HepG2 (cell line): ENCODE measurements around the gene CELSR2. TPM values are rescaled to one million over a fixed set of nuclear protein-coding genes. Genes with fewer than 3 reads are reported as not detected.

Source experiments
- ATAC-seq: fragments of 200-7000 bp; cut with Tn5 transposase; 3 replicates; pipeline ENCODE4 v1.9.1; 2020; ENCODE audit warnings: mild to moderate bottlenecking, moderate library complexity
- BruUV-seq: library from RNA; stranded (reverse); fragments of 400-500 nt; replicated peaks from 2 replicates; lab custom pipeline; 2021; lab: Mats Ljungman, UMichigan
- CTCF ChIA-PET: fragments of 300-600 bp; formaldehyde crosslinking; extraction: SDS; loops from one replicate; lab custom pipeline; 2021; ENCODE audit warnings: low total read pairs, inconsistent platforms, low intra/inter-chr PET ratio; lab: Yijun Ruan, JAX
- POLR2A ChIA-PET: fragments of 350-600 bp; sonication (Branson Sonifier 250); formaldehyde crosslinking; loops from one replicate; lab custom pipeline; 2020; ENCODE audit warnings: antibody characterized with exemption, inconsistent platforms; lab: Yijun Ruan, JAX
- DNase-seq: peaks from one replicate; pipeline ENCODE4 v3.0.0-alpha.2; 2015; ENCODE audit warnings: low spot score
- FAIRE-seq: peaks from 3 replicates; lab custom pipeline; 2011; peaks lifted over from hg19 to GRCh38; lab: Jason Lieb, UNC
- H2AFZ ChIP-seq: one replicate; pipeline ENCODE4 v1.6.1; 2011; ENCODE audit warnings: low read length, inconsistent platforms
- H3K27ac ChIP-seq: fragments of 300-600 bp; 3 replicates; pipeline ENCODE4 v1.8.0; 2011; ENCODE audit warnings: mixed run types, mild to moderate bottlenecking, mixed read lengths, low read length, inconsistent platforms; ENCODE audit not compliant: insufficient read depth; ENCODE audit errors: extremely low read length
- H3K27me3 ChIP-seq, 2 experiments: fragments of 200-600 bp in 1 of 2; 2 replicates in 1 of 2; 3 replicates in 1 of 2; pipeline versions ENCODE4 v1.6.0 to v1.8.0; 2011; ENCODE audit warnings: low read length in 2 of 2, mild to moderate bottlenecking in 2 of 2, moderate library complexity in 2 of 2, inconsistent platforms in 1 of 2; ENCODE audit not compliant: insufficient read depth in 2 of 2, control insufficient read depth in 1 of 2
- H3K36me3 ChIP-seq, 2 experiments: fragments of 200-600 bp in 1 of 2; replicated peaks in 1 of 2; 2 replicates in 1 of 2; 3 replicates in 1 of 2; pipeline versions ENCODE4 v1.5.1 to v1.8.0; 2011; ENCODE audit warnings: low read length in 2 of 2, inconsistent platforms in 1 of 2; ENCODE audit not compliant: insufficient read depth in 2 of 2, control insufficient read depth in 1 of 2
- H3K4me1 ChIP-seq: 2 replicates; pipeline ENCODE4 v1.5.1; 2012; ENCODE audit warnings: low read length, inconsistent platforms; ENCODE audit not compliant: insufficient read depth
- H3K4me2 ChIP-seq: 2 replicates; pipeline ENCODE4 v1.6.0; 2011; ENCODE audit warnings: low read depth, low read length, inconsistent platforms
- H3K4me3 ChIP-seq, 3 experiments: fragments of 200-600 bp in 1 of 3; sonication (generic), shearing (Covaris generic) in 1 of 3; replicated peaks in 1 of 3; 2 replicates each; pipeline ENCODE4 v1.5.1; 2011 to 2016; ENCODE audit warnings: low read length in 3 of 3, inconsistent platforms in 2 of 3, low read depth in 2 of 3, mild to moderate bottlenecking in 2 of 3, control low read depth in 1 of 3, mixed read lengths in 1 of 3; ENCODE audit not compliant: insufficient read depth in 1 of 3
- H3K79me2 ChIP-seq: one replicate; pipeline ENCODE4 v1.6.1; 2011; ENCODE audit warnings: low read length, inconsistent platforms; ENCODE audit not compliant: insufficient read depth
- H3K9ac ChIP-seq: 2 replicates; pipeline ENCODE4 v1.6.0; 2011; ENCODE audit warnings: mild to moderate bottlenecking, low read depth, low read length, inconsistent platforms; ENCODE audit not compliant: insufficient read depth
- H3K9me3 ChIP-seq: 2 replicates; pipeline ENCODE4 v1.5.1; 2012; ENCODE audit warnings: mild to moderate bottlenecking, low read length
- H4K20me1 ChIP-seq: 2 replicates; pipeline ENCODE4 v1.6.0; 2011; ENCODE audit warnings: inconsistent platforms, mild to moderate bottlenecking, low read length, moderate library complexity; ENCODE audit not compliant: insufficient read depth
- CAMTA2 ChIP-seq: sonication (generic); formaldehyde crosslinking; IDR thresholded peaks from 2 replicates; pipeline ENCODE4 v1.4.0; 2020; ENCODE audit warnings: mild to moderate bottlenecking, missing genetic modification reagents, borderline replicate concordance
- ERF ChIP-seq: IDR thresholded peaks from 2 replicates; pipeline ENCODE4 v1.6.1; 2018; ENCODE audit warnings: missing biosample characterization, missing genetic modification reagents
- HHEX ChIP-seq: IDR thresholded peaks from 2 replicates; pipeline ENCODE4 v1.6.1; 2016; ENCODE audit warnings: control low read depth
- RBFOX2 ChIP-seq: fragments of 200-400 bp; formaldehyde crosslinking; IDR thresholded peaks from 2 replicates; pipeline ENCODE4 v1.6.1; 2017; ENCODE audit warnings: low read depth, mild to moderate bottlenecking, low read length
- TARDBP ChIP-seq: sonication (generic); formaldehyde crosslinking; IDR thresholded peaks from 2 replicates; pipeline ENCODE4 v1.8.0; 2022; ENCODE audit warnings: mild to moderate bottlenecking, missing genetic modification reagents
- TCF12 ChIP-seq, 2 experiments: fragments of 450-650 bp in 1 of 2; sonication (generic) in 1 of 2; formaldehyde crosslinking in 1 of 2; IDR thresholded peaks; 2 replicates each; pipeline versions ENCODE4 v1.6.1 to v1.8.0; 2017 to 2022; ENCODE audit warnings: antibody characterized with exemption in 1 of 2, mild to moderate bottlenecking in 1 of 2, missing genetic modification reagents in 1 of 2, moderate library complexity in 1 of 2
- ZNF138 ChIP-seq: sonication (generic); formaldehyde crosslinking; IDR thresholded peaks from 2 replicates; pipeline ENCODE4 v1.5.0; 2020; ENCODE audit warnings: mild to moderate bottlenecking, low read depth, missing genetic modification reagents
- ZNF343 ChIP-seq: sonication (generic); formaldehyde crosslinking; IDR thresholded peaks from 2 replicates; pipeline ENCODE4 v1.4.0; 2020; ENCODE audit warnings: mild to moderate bottlenecking, missing genetic modification reagents
- ZNF572 ChIP-seq: sonication (generic); formaldehyde crosslinking; IDR thresholded peaks from 2 replicates; pipeline ENCODE4 v1.5.1; 2020; ENCODE audit warnings: mild to moderate bottlenecking, missing genetic modification reagents
- WGBS: methylation state at CpG from one replicate; pipeline ENCODE4 v1.1.6; 2017; ENCODE audit warnings: low lambda C conversion rate; 5-methylcytosine and 5-hydroxymethylcytosine counted together
- in situ Hi-C: cut with HindIII; loops from 2 replicates; pipeline ENCODE4 v1.10.0; 2017; ENCODE audit warnings: low pct_unique_long_range_greater_than_20kb; ENCODE audit not compliant: extremely low pct_ligation_motif_present
- intact Hi-C: fragments of 100-400 bp; cut with micrococcal nuclease; formaldehyde crosslinking; loops from one replicate; pipeline ENCODE4 v1.10.0; 2022; ENCODE audit not compliant: unreplicated experiment
- polyA plus RNA-seq, 8 experiments: library from polyadenylated mRNA; depleted of rRNA in 3 of 8; stranded (reverse) in 7 of 8; unstranded in 1 of 8; fragments of >200 nt; fragmentation: Illumina TruSeq in 4 of 8; extraction: Trizol in 4 of 8; gene quantifications; 2 replicates each; pipeline versions ENCODE4 v1.2.1 to v1.2.3, GENCODE V29; 2011 to 2016; ENCODE audit warnings: low read depth in 4 of 8, missing spikeins in 1 of 8, mixed read lengths in 1 of 8; ENCODE audit not compliant: insufficient read depth in 1 of 8
- total RNA-seq, 5 experiments: library from RNA; depleted of rRNA; stranded (reverse); fragments of >200 nt; fragmentation: Illumina TruSeq; extraction: Trizol; gene quantifications; 2 replicates each; pipeline ENCODE4 v1.2.3, GENCODE V29; 2016; ENCODE audit warnings: low read depth in 1 of 5
- TF ChIP-seq, protein P1 (sequence below): sonication (generic); formaldehyde crosslinking; IDR thresholded peaks from 2 replicates; pipeline ENCODE4 v1.5.1; 2020; ENCODE audit warnings: mild to moderate bottlenecking, moderate library complexity, missing genetic modification reagents

The CELSR2 gene
- total and polyA plus RNA-seq, 2 of the 13 experiments (the other 11 are each of a cell fraction or from before 2014, with no cell fraction given) = 4.0 to 6.6 TPM

DNA sequence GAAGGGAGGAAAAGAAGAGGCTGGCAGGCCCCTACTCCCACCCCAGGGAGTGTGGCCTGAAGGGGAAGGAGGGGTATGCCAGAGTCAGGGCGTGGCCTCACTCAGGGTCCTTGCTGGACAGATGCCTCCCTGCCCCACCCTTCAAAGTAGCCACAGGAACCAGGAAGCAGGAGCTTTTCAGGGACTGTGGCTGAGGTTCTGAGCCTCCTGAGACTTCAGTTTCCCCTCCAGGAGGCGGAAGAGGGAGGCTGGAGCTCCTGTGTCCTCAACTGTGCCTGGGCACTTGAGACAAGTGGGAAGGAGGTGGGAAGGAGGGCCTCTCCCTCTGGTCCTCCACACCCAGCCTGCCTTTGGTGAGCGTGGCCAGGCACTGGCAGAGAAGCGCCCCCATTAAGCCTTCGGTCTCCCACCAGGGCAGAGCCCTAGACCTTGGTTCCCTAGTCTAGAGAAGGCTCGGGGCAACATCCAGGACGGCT lies 5.3 kb downstream of the CELSR2 start:
- in situ Hi-C loops = no loop called here
- Histone ChIP-seq H2AFZ (no peak overlapping the region), H3K9me3 (no peaks in the 10 kb centered on the region), H4K20me1 (no peaks in the 10 kb centered on the region), H3K27ac (peak overlapping the region; percentile 88), H3K4me1 (peaks cover 43% of the 10 kb centered on the region), H3K4me3 (peak overlapping the region; percentile 5 to 59 (median 12); a peak in 3 of 6 replicates), H3K27me3 (no peaks in the 10 kb centered on the region), H3K4me2 (peak overlapping the region; percentile 91), H3K79me2 (no peaks in the 10 kb centered on the region), H3K9ac (peak overlapping the region; percentile 71), H3K36me3 (peaks cover 0 to 8% of the 10 kb centered on the region in 2 experiments; a peak in 1 of 5 replicates)
- ChIA-PET CTCF (interaction anchor here (1.6 kb wide), 1 partner anchor 54 kb away, joined by 3 read pairs; no protein-coding TSS in a partner anchor), POLR2A (interaction anchor here (0.5 to 1.9 kb wide), 9 partner anchors 11 to 229 kb away, joined by 3 to 5 read pairs (median 4); partner anchors contain the start of genes PSRC1, SARS1 and SORT1)
- FAIRE-seq (no peak), ATAC-seq (peak; percentile 24), DNase-seq (no peak)
- no CpG with 5 or more reads among the region's 7 CpGs for WGBS
- intact Hi-C loops = no loop called here
- TF ChIP-seq, protein P1, sequence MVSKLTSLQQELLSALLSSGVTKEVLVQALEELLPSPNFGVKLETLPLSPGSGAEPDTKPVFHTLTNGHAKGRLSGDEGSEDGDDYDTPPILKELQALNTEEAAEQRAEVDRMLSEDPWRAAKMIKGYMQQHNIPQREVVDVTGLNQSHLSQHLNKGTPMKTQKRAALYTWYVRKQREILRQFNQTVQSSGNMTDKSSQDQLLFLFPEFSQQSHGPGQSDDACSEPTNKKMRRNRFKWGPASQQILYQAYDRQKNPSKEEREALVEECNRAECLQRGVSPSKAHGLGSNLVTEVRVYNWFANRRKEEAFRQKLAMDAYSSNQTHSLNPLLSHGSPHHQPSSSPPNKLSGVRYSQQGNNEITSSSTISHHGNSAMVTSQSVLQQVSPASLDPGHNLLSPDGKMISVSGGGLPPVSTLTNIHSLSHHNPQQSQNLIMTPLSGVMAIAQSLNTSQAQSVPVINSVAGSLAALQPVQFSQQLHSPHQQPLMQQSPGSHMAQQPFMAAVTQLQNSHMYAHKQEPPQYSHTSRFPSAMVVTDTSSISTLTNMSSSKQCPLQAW (CRISPR knock-in tag) = peak; percentile 18; the same call in 1 of the 2 replicates
- TF ChIP-seq ZNF138 (CRISPR knock-in tag) (0 out of 2 replicates have a peak, but pooled peaks have one; percentile 32), TARDBP (0 out of 2 replicates have a peak, but pooled peaks have one; percentile 1), ZNF572 (CRISPR knock-in tag) (peak; percentile 99), RBFOX2 (no peak), TCF12 (IDR thresholded peaks at IDR 0.05) (no peak), TCF12 (CRISPR knock-in tag; IDR thresholded peaks at IDR 0.05) (peak; percentile 36; the same call in 1 of the 2 replicates), ZNF343 (CRISPR knock-in tag) (no peak), CAMTA2 (0 out of 2 replicates have a peak, but pooled peaks have one; percentile 42), HHEX (CRISPR knock-in tag) (no peak), ERF (CRISPR knock-in tag) (peak; percentile 7; the same call in 1 of the 2 replicates)
- no TSS peak for BruUV-seq
